ENCODE data around the gene CFAP107.

GRCh38 chr1:12748778-12749355, 2.9 kb downstream of the CFAP107 start:
- no peak for TF ChIP-seq CTCF (IDR thresholded peaks at IDR 0.05)
- TF ChIP-seq POLR2A (IDR thresholded peaks at IDR 0.05) = no peak
- TF ChIP-seq EP300 (IDR thresholded peaks at IDR 0.05) = no peak
- no peak for TF ChIP-seq POLR2AphosphoS5 (IDR thresholded peaks at IDR 0.05)
